Measurements from ENCODE around the gene COL9A2.
"Not testable (repeated sequence)": the region's sequence is repeated elsewhere in the genome, so short reads cannot be mapped to it uniquely, and the experiment has no call there.

The COL9A2 gene

GRCh38 chr1:40344597-40344996, 27.5 kb upstream of the COL9A2 start:
- no peaks in the 10 kb centered on the region for H3K36me3 ChIP-seq
- DNase-seq, result peak; percentile 5
- H3K4me1 ChIP-seq, result no peaks in the 10 kb centered on the region
- no peak overlapping the region for H3K4me3 ChIP-seq (ENCODE audit: low read depth, low read length)
- TF ChIP-seq CTCF (IDR thresholded peaks at IDR 0.05; ENCODE audit: low read depth, low read length), result no peak
- H3K27me3 ChIP-seq, result no peaks in the 10 kb centered on the region
- H3K9me3 ChIP-seq, result no peaks in the 10 kb centered on the region

GRCh38 chr1:40342381-40342717, 25.3 kb upstream of the COL9A2 start:
- H3K27me3 ChIP-seq; H3K4me1 ChIP-seq; H3K36me3 ChIP-seq; H3K9me3 ChIP-seq; H3K4me3 ChIP-seq (ENCODE audit: low read depth, low read length); DNase-seq: not testable (repeated sequence)

GRCh38 chr1:40341491-40342380, 24.6 kb upstream of the COL9A2 start:
- no peaks in the 10 kb centered on the region for H3K4me1 ChIP-seq
- no peak for TF ChIP-seq CTCF (IDR thresholded peaks at IDR 0.05; ENCODE audit: low read depth, low read length)
- H3K36me3 ChIP-seq, result no peaks in the 10 kb centered on the region
- H3K4me3 ChIP-seq (ENCODE audit: low read depth, low read length), result no peak overlapping the region
- no peaks in the 10 kb centered on the region for H3K27me3 ChIP-seq
- no peaks in the 10 kb centered on the region for H3K9me3 ChIP-seq
- no peak for DNase-seq

GRCh38 chr1:40339420-40340323, 22.6 kb upstream of the COL9A2 start:
- no peak for DNase-seq
- Histone ChIP-seq H3K36me3 (no peaks in the 10 kb centered on the region), H3K9me3 (no peaks in the 10 kb centered on the region), H3K4me1 (no peaks in the 10 kb centered on the region), H3K4me3 (ENCODE audit: low read depth, low read length) (no peak overlapping the region), H3K27me3 (no peaks in the 10 kb centered on the region)
- TF ChIP-seq CTCF (IDR thresholded peaks at IDR 0.05; ENCODE audit: low read depth, low read length), result no peak

GRCh38 chr1:40338745-40339419, 21.8 kb upstream of the COL9A2 start:
- Histone ChIP-seq H3K36me3 (no peaks in the 10 kb centered on the region), H3K27me3 (no peaks in the 10 kb centered on the region), H3K9me3 (no peaks in the 10 kb centered on the region), H3K4me3 (ENCODE audit: low read depth, low read length) (no peak overlapping the region), H3K4me1 (no peaks in the 10 kb centered on the region)
- peak; percentile 86 for TF ChIP-seq CTCF (IDR thresholded peaks at IDR 0.05; ENCODE audit: low read depth, low read length)
- DNase-seq, result peak; percentile 72

- Histone ChIP-seq H3K4me3 (ENCODE audit: low read depth, low read length) (no peak overlapping the region), H3K27me3 (no peaks in the 10 kb centered on the region), H3K4me1 (no peaks in the 10 kb centered on the region), H3K9me3 (no peaks in the 10 kb centered on the region), H3K36me3 (no peaks in the 10 kb centered on the region)
- TF ChIP-seq CTCF (IDR thresholded peaks at IDR 0.05; ENCODE audit: low read depth, low read length), result no peak
- DNase-seq, result no peak
Measured at GRCh38 chr1:40337443-40337842, 20.4 kb upstream of the COL9A2 start.

Data from BE2C (cell line).